Nephron (organoid): ENCODE results near the gene FCGR3B.
"Not testable (repeated sequence)": the region's sequence is repeated elsewhere in the genome, so short reads cannot be mapped to it uniquely, and the experiment has no call there.

Source experiments
- H3K27ac Mint-ChIP-seq, 3 experiments: 2 replicates each; pipeline ENCODE4 v1.8.0; 2020; ENCODE audit warnings: mixed read lengths in 3 of 3, mild to moderate bottlenecking in 2 of 3, moderate library complexity in 1 of 3
- H3K27me3 Mint-ChIP-seq: 2 replicates; pipeline ENCODE4 v1.8.0; 2021; ENCODE audit warnings: low read depth, mild to moderate bottlenecking, moderate library complexity, mixed read lengths
- H3K36me3 Mint-ChIP-seq: 2 replicates; pipeline ENCODE4 v1.8.0; 2020; ENCODE audit warnings: low read depth, mixed read lengths
- H3K4me1 Mint-ChIP-seq: 2 replicates; pipeline ENCODE4 v1.8.0; 2020; ENCODE audit warnings: mixed read lengths
- H3K4me3 Mint-ChIP-seq, 3 experiments: 2 replicates each; pipeline ENCODE4 v1.8.0; 2020; ENCODE audit warnings: mild to moderate bottlenecking in 3 of 3, mixed read lengths in 3 of 3, moderate library complexity in 2 of 3
- H3K9me3 Mint-ChIP-seq: 2 replicates; pipeline ENCODE4 v1.8.0; 2020; ENCODE audit warnings: mixed read lengths

The FCGR3B gene

DNA sequence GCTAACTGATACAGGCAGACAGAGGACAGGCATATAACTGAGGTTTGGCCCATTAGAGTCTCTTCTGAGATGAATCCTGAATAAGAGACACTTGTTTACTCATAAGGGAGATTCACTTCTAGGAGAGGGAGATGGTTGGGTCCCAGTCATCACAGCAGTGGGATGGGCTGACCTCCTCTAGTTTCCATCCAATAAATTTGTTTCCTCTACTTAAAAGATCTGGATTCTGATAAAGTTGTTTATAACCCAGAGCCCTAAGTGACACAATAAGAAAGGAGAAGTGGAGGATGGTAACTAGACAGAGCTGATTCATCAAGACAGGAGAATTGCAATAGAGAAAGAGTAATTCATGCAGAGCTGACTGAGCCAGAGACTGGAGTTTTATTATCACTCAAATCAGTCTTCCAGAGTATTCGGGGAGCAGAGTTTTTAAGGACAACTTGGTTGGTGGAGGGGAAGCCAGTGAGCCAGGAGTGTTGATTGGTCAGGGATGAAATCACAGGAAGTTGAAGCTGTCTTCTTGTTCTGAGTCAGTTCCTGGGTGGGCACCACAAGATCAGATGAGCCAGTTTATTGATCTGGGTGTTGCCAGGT is 5.3 kb upstream of the FCGR3B start:
- not testable (repeated sequence) for H3K27me3 Mint-ChIP-seq, H3K36me3 Mint-ChIP-seq, H3K27ac Mint-ChIP-seq, H3K4me1 Mint-ChIP-seq, H3K4me3 Mint-ChIP-seq, H3K9me3 Mint-ChIP-seq

- H3K36me3 Mint-ChIP-seq, H3K4me3 Mint-ChIP-seq, H3K9me3 Mint-ChIP-seq, H3K4me1 Mint-ChIP-seq, H3K27me3 Mint-ChIP-seq, H3K27ac Mint-ChIP-seq: not testable (repeated sequence)
Measured at GRCh38 chr1:161634993-161635392, 4.0 kb upstream of the FCGR3B start.

DNA sequence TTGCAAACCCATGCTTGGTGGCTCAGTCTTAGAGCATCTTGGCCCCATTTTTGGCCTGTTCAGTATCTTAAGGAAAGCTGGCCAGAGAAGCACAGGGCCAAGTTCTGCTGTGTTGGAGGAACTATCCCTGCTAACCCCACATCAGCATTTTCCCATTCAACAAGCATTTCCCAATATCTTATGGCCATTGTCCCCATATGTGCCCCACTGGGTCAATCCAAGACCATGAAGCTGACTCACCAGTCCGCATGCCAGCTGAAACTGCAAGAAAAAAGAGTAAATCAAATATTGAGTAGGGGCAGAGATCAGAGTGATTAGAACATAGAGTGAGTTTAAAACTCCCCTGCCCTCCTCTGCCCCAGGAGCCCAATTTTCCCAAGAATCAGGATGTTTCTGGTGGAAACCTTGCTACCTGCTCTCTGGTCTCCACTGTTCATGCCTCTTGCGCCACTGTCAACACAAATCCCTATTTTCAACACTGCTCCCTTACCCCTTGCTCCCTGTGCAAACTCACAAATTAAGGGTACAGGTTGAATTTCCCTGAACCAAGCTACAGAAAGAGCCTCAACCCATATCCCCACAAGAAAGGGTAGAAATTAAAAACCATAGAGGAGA is 741 bp downstream of the FCGR3B start:
- H3K4me3 Mint-ChIP-seq, H3K36me3 Mint-ChIP-seq, H3K27ac Mint-ChIP-seq, H3K4me1 Mint-ChIP-seq, H3K9me3 Mint-ChIP-seq: not testable (repeated sequence)
- H3K27me3 Mint-ChIP-seq, result peaks cover 20% of the 10 kb centered on the region

DNA sequence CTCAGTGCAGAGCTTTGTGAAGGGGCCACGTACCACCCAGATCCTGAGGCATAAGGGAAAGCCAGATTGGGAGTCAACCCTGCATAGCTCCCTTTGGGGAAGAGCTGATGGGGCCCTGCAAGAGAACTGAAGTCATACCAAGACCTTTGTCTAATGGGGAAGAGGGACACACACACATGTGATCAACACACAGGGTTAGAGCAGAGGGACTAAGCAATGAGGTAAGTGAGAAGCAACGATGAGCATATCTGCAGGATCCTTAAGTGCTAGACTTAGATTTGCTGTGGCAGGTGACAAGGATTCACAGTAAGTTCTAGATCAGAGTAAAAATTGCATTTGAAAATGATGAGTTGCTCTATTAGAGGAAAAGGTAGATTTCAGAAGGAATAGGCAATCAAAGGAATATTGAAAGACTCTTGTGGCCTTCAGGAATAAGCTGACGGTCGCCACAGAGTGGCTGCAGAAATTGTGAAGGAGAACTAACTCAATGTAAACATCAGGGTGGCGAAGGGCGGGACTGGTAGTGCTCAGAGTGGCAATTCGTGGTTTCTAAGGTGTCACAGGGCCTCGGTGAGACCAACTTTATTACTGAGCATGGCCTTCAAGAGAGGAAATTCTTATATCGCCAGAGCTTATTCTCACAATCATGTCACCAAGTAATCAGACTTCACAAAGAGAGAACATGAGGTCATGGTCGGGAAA is 4.4 kb downstream of the FCGR3B start:
- peaks cover 50% of the 10 kb centered on the region for H3K27me3 Mint-ChIP-seq
- not testable (repeated sequence) for H3K36me3 Mint-ChIP-seq

GRCh38 chr1:161624605-161625004 is 6.4 kb downstream of the FCGR3B start:
- H3K27ac Mint-ChIP-seq, H3K4me1 Mint-ChIP-seq, H3K4me3 Mint-ChIP-seq, H3K36me3 Mint-ChIP-seq, H3K9me3 Mint-ChIP-seq: not testable (repeated sequence)
- peaks cover 56% of the 10 kb centered on the region for H3K27me3 Mint-ChIP-seq

More for the DNA sequence above, 4.4 kb downstream of the FCGR3B start:
- not testable (repeated sequence) for H3K9me3 Mint-ChIP-seq, H3K27ac Mint-ChIP-seq, H3K4me3 Mint-ChIP-seq, H3K4me1 Mint-ChIP-seq

DNA sequence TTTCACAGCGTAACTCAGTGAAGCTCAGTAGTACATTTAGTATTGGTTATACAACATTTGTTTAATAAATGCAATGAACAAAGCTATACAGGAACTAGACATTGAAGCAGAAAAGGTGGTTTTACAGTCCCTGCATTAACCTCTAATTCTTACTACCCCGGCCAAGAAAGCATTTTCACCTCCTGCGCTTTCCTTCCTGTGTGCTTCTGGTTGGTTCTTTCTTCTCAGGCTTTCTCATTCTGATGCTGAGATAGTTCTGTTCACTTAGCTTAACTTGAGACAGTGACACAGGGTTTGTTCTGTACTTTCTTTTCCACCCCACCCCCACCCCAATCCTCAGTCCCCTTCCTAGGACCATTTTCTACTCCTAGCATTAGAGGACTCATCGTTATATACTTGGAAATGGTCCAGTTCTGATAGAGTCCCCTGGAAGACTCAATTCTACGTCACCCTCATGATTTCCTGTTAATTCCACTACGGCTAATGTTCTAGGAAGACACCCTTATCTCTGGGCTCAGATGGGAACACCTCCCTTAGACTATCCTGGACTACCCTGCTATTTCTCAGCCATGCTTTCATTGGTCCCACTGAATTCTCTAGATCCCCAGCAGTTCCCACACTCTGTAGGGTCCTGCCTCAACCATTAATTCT is 7.5 kb downstream of the FCGR3B start:
- not testable (repeated sequence) for H3K36me3 Mint-ChIP-seq, H3K9me3 Mint-ChIP-seq, H3K4me1 Mint-ChIP-seq, H3K4me3 Mint-ChIP-seq, H3K27ac Mint-ChIP-seq
- H3K27me3 Mint-ChIP-seq, result peaks cover 56% of the 10 kb centered on the region

- peak overlapping the region; percentile 84 to 94 (median 90) for H3K4me3 Mint-ChIP-seq
- H3K27me3 Mint-ChIP-seq, result peaks cover 50% of the 10 kb centered on the region
- not testable (repeated sequence) for H3K27ac Mint-ChIP-seq, H3K36me3 Mint-ChIP-seq, H3K9me3 Mint-ChIP-seq, H3K4me1 Mint-ChIP-seq
Measured at GRCh38 chr1:161622054-161622453, 8.9 kb downstream of the FCGR3B start.

DNA sequence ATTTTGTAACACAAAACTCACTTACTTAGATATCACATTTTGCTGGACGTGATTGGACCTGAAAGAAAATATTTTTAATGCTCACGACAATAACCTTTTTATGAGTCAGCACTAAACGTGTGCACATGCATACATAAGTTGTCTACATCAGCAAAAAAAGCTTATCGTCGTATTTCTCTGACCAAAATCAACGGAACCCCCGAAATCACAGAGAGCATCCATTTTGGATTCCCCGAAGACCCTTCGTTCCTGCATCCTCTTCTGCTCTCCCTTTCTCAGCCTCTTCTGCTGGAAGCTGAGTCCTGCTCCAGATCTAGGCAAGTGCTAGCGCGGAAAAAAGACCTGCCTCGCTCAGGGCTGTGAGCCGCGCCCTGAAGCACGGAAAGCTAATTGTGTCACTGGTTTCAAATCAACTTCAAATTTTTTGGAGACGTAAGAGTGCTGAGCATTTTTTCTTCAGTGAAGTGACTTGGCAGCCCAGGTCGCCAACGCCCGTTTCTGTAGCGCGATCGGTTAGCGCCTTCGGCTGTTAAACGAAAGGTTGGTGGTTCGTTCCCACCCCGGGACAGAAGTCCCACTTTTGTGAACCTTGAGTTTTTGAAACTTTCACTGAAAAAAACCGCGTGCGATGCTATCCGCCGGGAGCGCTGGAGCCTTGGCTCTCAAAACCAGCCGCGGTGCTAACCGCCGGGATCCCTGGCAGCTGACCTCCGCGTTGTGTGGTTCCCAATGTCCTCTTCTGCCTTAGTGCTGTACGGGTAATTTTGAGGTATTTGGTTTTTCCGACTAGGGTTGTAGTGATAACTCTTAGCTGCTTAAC is 9.6 kb downstream of the FCGR3B start:
- Mint-ChIP-seq H3K27me3 (peaks cover 46% of the 10 kb centered on the region), H3K27ac (peak overlapping the region; percentile 20 to 85 (median 74)), H3K4me3 (peak overlapping the region; percentile 84 to 94 (median 90))
- H3K36me3 Mint-ChIP-seq, H3K9me3 Mint-ChIP-seq, H3K4me1 Mint-ChIP-seq: not testable (repeated sequence)

- H3K36me3 Mint-ChIP-seq, H3K4me1 Mint-ChIP-seq, H3K27ac Mint-ChIP-seq: not testable (repeated sequence)
Measured at GRCh38 chr1:161620399-161620798, 10.6 kb downstream of the FCGR3B start.

DNA sequence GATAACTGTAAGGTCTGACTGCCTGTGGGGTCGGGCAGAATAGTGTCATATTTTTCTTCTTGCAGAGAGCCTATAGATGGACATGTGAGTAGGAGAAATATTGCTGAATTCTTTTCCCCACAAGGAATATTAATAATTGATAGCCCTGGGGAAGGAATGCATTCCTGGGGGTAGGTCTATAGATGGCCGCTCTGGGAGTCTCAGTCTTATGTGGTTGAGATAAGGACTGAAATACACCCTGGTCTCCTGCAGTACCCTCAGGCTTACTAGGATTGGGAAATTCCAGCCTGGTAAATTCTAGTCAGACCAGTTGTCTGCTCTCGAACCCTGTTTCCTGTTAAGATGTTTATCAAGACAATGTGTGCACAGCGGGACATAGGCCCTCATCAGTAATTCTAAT is 12.5 kb downstream of the FCGR3B start:
- H3K9me3 Mint-ChIP-seq, H3K4me3 Mint-ChIP-seq, H3K27ac Mint-ChIP-seq, H3K36me3 Mint-ChIP-seq, H3K4me1 Mint-ChIP-seq: not testable (repeated sequence)
- H3K27me3 Mint-ChIP-seq, result peaks cover 29% of the 10 kb centered on the region

More at GRCh38 chr1:161620399-161620798, 10.6 kb downstream of the FCGR3B start:
- Mint-ChIP-seq H3K27me3 (peaks cover 42% of the 10 kb centered on the region), H3K4me3 (peak overlapping the region; percentile 47 to 57 (median 51))
- H3K9me3 Mint-ChIP-seq, result not testable (repeated sequence)

- H3K27me3 Mint-ChIP-seq, result peaks cover 16% of the 10 kb centered on the region
- not testable (repeated sequence) for H3K4me1 Mint-ChIP-seq, H3K9me3 Mint-ChIP-seq, H3K36me3 Mint-ChIP-seq, H3K4me3 Mint-ChIP-seq, H3K27ac Mint-ChIP-seq
Measured at GRCh38 chr1:161616417-161616816, 14.6 kb downstream of the FCGR3B start.

DNA sequence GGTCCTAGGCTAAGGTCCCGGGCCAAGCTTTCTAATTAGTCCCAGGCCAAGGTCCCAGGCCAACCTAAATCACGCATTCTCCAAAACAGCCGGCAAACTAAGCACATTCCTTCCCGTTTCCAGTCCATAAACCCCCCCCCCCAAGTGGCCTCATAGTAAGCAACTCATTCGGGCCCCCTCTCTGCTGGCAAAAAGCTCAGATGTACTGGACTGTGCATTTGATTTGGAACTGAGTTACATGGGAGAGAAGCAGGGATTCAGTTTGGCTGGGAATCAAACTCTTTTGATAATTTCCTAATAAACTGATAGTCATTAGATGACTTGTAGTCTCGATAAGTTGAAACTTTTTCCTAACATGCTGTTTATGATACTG is 17.8 kb downstream of the FCGR3B start:
- peak overlapping the region; percentile 84 to 91 (median 87) for H3K4me3 Mint-ChIP-seq
- H3K9me3 Mint-ChIP-seq, H3K4me1 Mint-ChIP-seq, H3K36me3 Mint-ChIP-seq: not testable (repeated sequence)
- H3K27ac Mint-ChIP-seq, result peak overlapping the region; percentile 99 to 100 (median 99)
- H3K27me3 Mint-ChIP-seq, result peaks cover 15% of the 10 kb centered on the region

- H3K4me1 Mint-ChIP-seq, H3K9me3 Mint-ChIP-seq, H3K36me3 Mint-ChIP-seq: not testable (repeated sequence)
- peaks cover 15% of the 10 kb centered on the region for H3K27me3 Mint-ChIP-seq
- H3K27ac Mint-ChIP-seq, result peak overlapping the region; percentile 99 to 100 (median 99)
- H3K4me3 Mint-ChIP-seq, result peak overlapping the region; percentile 84 to 91 (median 87)
Measured at GRCh38 chr1:161612322-161613141, 18.4 kb downstream of the FCGR3B start.

GRCh38 chr1:161611866-161612321 is 19.1 kb downstream of the FCGR3B start:
- H3K36me3 Mint-ChIP-seq, H3K4me1 Mint-ChIP-seq, H3K9me3 Mint-ChIP-seq: not testable (repeated sequence)
- Mint-ChIP-seq H3K27ac (peak overlapping the region; percentile 99 to 100 (median 99)), H3K27me3 (peaks cover 15% of the 10 kb centered on the region), H3K4me3 (peak overlapping the region; percentile 84 to 91 (median 87))
